ENCODE measurements around the gene SPEM1. TPM values are rescaled to one million over a fixed set of nuclear protein-coding genes. Genes with fewer than 3 reads are reported as not detected.
"Not testable (repeated sequence)": the region's sequence is repeated elsewhere in the genome, so short reads cannot be mapped to it uniquely, and the experiment has no call there.

SPEM1 gene
- total RNA-seq, 1 donor from 2014 or later = not detected

- DNase-seq (ENCODE audit: low spot score) = no peak
Observed at GRCh38 chr17:7468804-7469389, 48.8 kb downstream of the SPEM1 start.

GRCh38 chr17:7469843-7470242 lies 49.7 kb downstream of the SPEM1 start:
- DNase-seq (ENCODE audit: low spot score) = not testable (repeated sequence)

GRCh38 chr17:7470457-7470973 lies 50.4 kb downstream of the SPEM1 start:
- DNase-seq (ENCODE audit: low spot score) = not testable (repeated sequence)

Other genes with a start within 250 kb of the SPEM1 start
- gene ASGR1, start 241.0 kb upstream of the SPEM1 start, total RNA-seq = 2.6 TPM
- gene DLG4, start 200.5 kb upstream of the SPEM1 start, total RNA-seq = 26.8 TPM
- 855 TPM for gene ACADVL, start 200.4 kb upstream of the SPEM1 start, total RNA-seq
- 38.4 TPM for gene DVL2, start 185.8 kb upstream of the SPEM1 start, total RNA-seq
- gene PHF23, start 180.9 kb upstream of the SPEM1 start, total RNA-seq = 37.6 TPM
- gene GABARAP, start 177.9 kb upstream of the SPEM1 start, total RNA-seq = 453 TPM
- gene CTDNEP1, start 168.6 kb upstream of the SPEM1 start, total RNA-seq = 116 TPM
- 46.3 TPM for gene ELP5, start 168.1 kb upstream of the SPEM1 start, total RNA-seq
- gene CLDN7, start 157.8 kb upstream of the SPEM1 start, total RNA-seq = 157 TPM
- gene SLC2A4, start 138.6 kb upstream of the SPEM1 start, total RNA-seq = 11.2 TPM
- gene YBX2, start 125.7 kb upstream of the SPEM1 start, total RNA-seq = not detected
- 425 TPM for gene EIF5A, start 112.7 kb upstream of the SPEM1 start, total RNA-seq
- 67.6 TPM for gene GPS2, start 105.0 kb upstream of the SPEM1 start, total RNA-seq
- 49.6 TPM for gene NEURL4, start 91.0 kb upstream of the SPEM1 start, total RNA-seq
- 12.7 TPM for gene ACAP1, start 83.8 kb upstream of the SPEM1 start, total RNA-seq
- 11.5 TPM for gene KCTD11, start 68.2 kb upstream of the SPEM1 start, total RNA-seq
- not detected for gene TMEM95, start 65.2 kb upstream of the SPEM1 start, total RNA-seq
- 12.3 TPM for gene TNK1, start 39.2 kb upstream of the SPEM1 start, total RNA-seq
- gene PLSCR3, start 25.8 kb upstream of the SPEM1 start, total RNA-seq = 43.0 TPM
- gene TMEM256, start 16.2 kb upstream of the SPEM1 start, total RNA-seq = 115 TPM
- gene NLGN2, start 12.5 kb upstream of the SPEM1 start, total RNA-seq = 22.3 TPM
- not detected for gene SPEM2, start 5.3 kb downstream of the SPEM1 start, total RNA-seq
- gene SPEM3, start 8.5 kb downstream of the SPEM1 start, total RNA-seq = not detected
- 8.1 TPM for gene TMEM102, start 15.1 kb downstream of the SPEM1 start, total RNA-seq
- gene FGF11, start 19.2 kb downstream of the SPEM1 start, total RNA-seq = 3.5 TPM
- gene CHRNB1, start 24.7 kb downstream of the SPEM1 start, total RNA-seq = 6.8 TPM
- gene ZBTB4, start 59.3 kb downstream of the SPEM1 start, total RNA-seq = 65.5 TPM
- gene SLC35G6, start 61.1 kb downstream of the SPEM1 start, total RNA-seq = not detected
- gene POLR2A, start 64.0 kb downstream of the SPEM1 start, total RNA-seq = 151 TPM
- 30.6 TPM for gene TNFSF12, start 128.7 kb downstream of the SPEM1 start, total RNA-seq
- gene TNFSF13, start 138.4 kb downstream of the SPEM1 start, total RNA-seq = 23.0 TPM
- gene SENP3, start 141.6 kb downstream of the SPEM1 start, total RNA-seq = 43.9 TPM
- gene CD68, start 159.3 kb downstream of the SPEM1 start, total RNA-seq = 61.0 TPM
- gene MPDU1, start 163.5 kb downstream of the SPEM1 start, total RNA-seq = 68.1 TPM
- 8.0 TPM for gene SOX15, start 169.8 kb downstream of the SPEM1 start, total RNA-seq
- 30.6 TPM for gene FXR2, start 194.6 kb downstream of the SPEM1 start, total RNA-seq
- gene SAT2, start 207.5 kb downstream of the SPEM1 start, total RNA-seq = 57.1 TPM
- not detected for gene SHBG, start 209.8 kb downstream of the SPEM1 start, total RNA-seq
- 10.0 TPM for gene ATP1B2, start 230.6 kb downstream of the SPEM1 start, total RNA-seq

All from ureter (tissue), 1 donor.